ENCODE data around the gene EFCAB7.

GRCh38 chr1:63523738-63524137, 413 bp downstream of the EFCAB7 start:
- no peak for TF ChIP-seq CHD1 (IDR thresholded peaks at IDR 0.05; ENCODE audit: low read depth, low read length)
- TF ChIP-seq CTCF (conservative IDR thresholded peaks at IDR 0.05; ENCODE audit: low read depth, low read length), result no peak
- no peak for TF ChIP-seq USF2 (IDR thresholded peaks at IDR 0.05; ENCODE audit: low read depth, low read length)
- TF ChIP-seq CEBPB (IDR thresholded peaks at IDR 0.05; ENCODE audit: low read depth, low read length), result no peak
- TF ChIP-seq POLR2A (IDR thresholded peaks at IDR 0.05; ENCODE audit: low read depth, low read length), result no peak
- no peak for TF ChIP-seq ELK1 (IDR thresholded peaks at IDR 0.05; ENCODE audit: borderline replicate concordance, low read depth, low read length)
- TF ChIP-seq FOS (IDR thresholded peaks at IDR 0.05; ENCODE audit: low read depth, low read length), result no peak

Data from IMR-90 (cell line).